ENCODE results near the gene EBNA1BP2. TPM values are rescaled to one million over a fixed set of nuclear protein-coding genes. Genes with fewer than 3 reads are reported as not detected.

Gene EBNA1BP2
- total RNA-seq, 1 donor from 2014 or later = 81.6 TPM

- Histone ChIP-seq H3K4me1 (ENCODE audit: insufficient read depth, low read length) (no peaks in the 10 kb centered on the region), H3K9me3 (ENCODE audit: insufficient read depth, low read depth, low read length) (no peaks in the 10 kb centered on the region), H4K20me1 (ENCODE audit: insufficient read depth, low read length) (no peaks in the 10 kb centered on the region), H3K27ac (ENCODE audit: low read depth, low read length) (no peak overlapping the region), H2AFZ (ENCODE audit: low read depth, low read length) (peak overlapping the region; percentile 24), H3K4me2 (ENCODE audit: low read length) (no peak overlapping the region), H3K9ac (ENCODE audit: low read length) (no peak overlapping the region), H3K36me3 (ENCODE audit: insufficient read depth, low read length) (no peaks in the 10 kb centered on the region), H3K79me2 (ENCODE audit: insufficient read depth, low read length) (no peaks in the 10 kb centered on the region), H3K4me3 (ENCODE audit: insufficient read depth, low read depth, low read length) (no peak overlapping the region), H3K27me3 (ENCODE audit: insufficient read depth, low read length) (peaks cover 20% of the 10 kb centered on the region)
- H3K36me3 Mint-ChIP-seq (ENCODE audit: low read depth, unreplicated experiment) = peaks cover 2% of the 10 kb centered on the region
- H3K4me3 Mint-ChIP-seq (ENCODE audit: unreplicated experiment) = no peak overlapping the region
- no peak for DNase-seq (ENCODE audit: low read depth)
- no peak for FAIRE-seq
- H3K4me1 Mint-ChIP-seq (ENCODE audit: low read depth, unreplicated experiment) = no peaks in the 10 kb centered on the region
- TF ChIP-seq, protein P1, sequence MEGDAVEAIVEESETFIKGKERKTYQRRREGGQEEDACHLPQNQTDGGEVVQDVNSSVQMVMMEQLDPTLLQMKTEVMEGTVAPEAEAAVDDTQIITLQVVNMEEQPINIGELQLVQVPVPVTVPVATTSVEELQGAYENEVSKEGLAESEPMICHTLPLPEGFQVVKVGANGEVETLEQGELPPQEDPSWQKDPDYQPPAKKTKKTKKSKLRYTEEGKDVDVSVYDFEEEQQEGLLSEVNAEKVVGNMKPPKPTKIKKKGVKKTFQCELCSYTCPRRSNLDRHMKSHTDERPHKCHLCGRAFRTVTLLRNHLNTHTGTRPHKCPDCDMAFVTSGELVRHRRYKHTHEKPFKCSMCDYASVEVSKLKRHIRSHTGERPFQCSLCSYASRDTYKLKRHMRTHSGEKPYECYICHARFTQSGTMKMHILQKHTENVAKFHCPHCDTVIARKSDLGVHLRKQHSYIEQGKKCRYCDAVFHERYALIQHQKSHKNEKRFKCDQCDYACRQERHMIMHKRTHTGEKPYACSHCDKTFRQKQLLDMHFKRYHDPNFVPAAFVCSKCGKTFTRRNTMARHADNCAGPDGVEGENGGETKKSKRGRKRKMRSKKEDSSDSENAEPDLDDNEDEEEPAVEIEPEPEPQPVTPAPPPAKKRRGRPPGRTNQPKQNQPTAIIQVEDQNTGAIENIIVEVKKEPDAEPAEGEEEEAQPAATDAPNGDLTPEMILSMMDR (IDR thresholded peaks at IDR 0.05; ENCODE audit: insufficient read depth, low read depth, low read length) = no peak
- TF ChIP-seq EZH2 (IDR thresholded peaks at IDR 0.05; ENCODE audit: insufficient read depth, low read length) = no peak
- peaks cover 23% of the 10 kb centered on the region for H3K27me3 Mint-ChIP-seq (ENCODE audit: low read depth, unreplicated experiment)
- H3K9me3 Mint-ChIP-seq (ENCODE audit: unreplicated experiment) = peaks cover 3% of the 10 kb centered on the region
- no peak overlapping the region for H3K27ac Mint-ChIP-seq (ENCODE audit: unreplicated experiment)
Measured at GRCh38 chr1:43152866-43153265, 19.2 kb downstream of the EBNA1BP2 start.

DNA sequence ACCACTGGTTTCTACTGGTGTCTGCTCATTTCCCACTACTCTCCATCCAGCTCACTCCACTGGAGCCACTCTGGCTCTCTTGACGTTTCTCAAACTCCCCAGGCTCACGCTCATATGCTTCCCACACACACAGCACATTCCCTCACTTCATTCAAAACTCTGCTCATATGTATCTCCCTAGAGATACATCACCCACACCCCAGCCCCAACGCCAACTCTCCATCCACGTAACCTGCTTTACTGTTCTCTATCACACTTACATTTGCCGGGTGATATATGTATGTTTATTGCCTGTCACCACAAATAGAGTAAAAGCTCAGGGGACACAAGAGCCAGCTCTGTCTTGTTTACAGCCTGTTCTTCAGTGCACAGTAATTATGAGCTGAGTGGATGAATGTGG, 22.2 kb downstream of the EBNA1BP2 start:
- no peak overlapping the region for H3K4me3 Mint-ChIP-seq (ENCODE audit: unreplicated experiment)
- Histone ChIP-seq H3K27ac (ENCODE audit: low read depth, low read length) (no peak overlapping the region), H3K9ac (ENCODE audit: low read length) (no peak overlapping the region), H3K27me3 (ENCODE audit: insufficient read depth, low read length) (peaks cover 38% of the 10 kb centered on the region), H3K36me3 (ENCODE audit: insufficient read depth, low read length) (no peaks in the 10 kb centered on the region), H3K4me2 (ENCODE audit: low read length) (no peak overlapping the region), H3K79me2 (ENCODE audit: insufficient read depth, low read length) (no peaks in the 10 kb centered on the region), H3K4me3 (ENCODE audit: insufficient read depth, low read depth, low read length) (no peak overlapping the region), H4K20me1 (ENCODE audit: insufficient read depth, low read length) (no peaks in the 10 kb centered on the region), H3K4me1 (ENCODE audit: insufficient read depth, low read length) (peaks cover 4% of the 10 kb centered on the region), H2AFZ (ENCODE audit: low read depth, low read length) (no peak overlapping the region), H3K9me3 (ENCODE audit: insufficient read depth, low read depth, low read length) (no peaks in the 10 kb centered on the region)
- no peak for DNase-seq (ENCODE audit: low read depth)
- no peak for FAIRE-seq
- no peak overlapping the region for H3K27ac Mint-ChIP-seq (ENCODE audit: unreplicated experiment)
- no peaks in the 10 kb centered on the region for H3K9me3 Mint-ChIP-seq (ENCODE audit: unreplicated experiment)
- peaks cover 2% of the 10 kb centered on the region for H3K36me3 Mint-ChIP-seq (ENCODE audit: low read depth, unreplicated experiment)
- H3K27me3 Mint-ChIP-seq (ENCODE audit: low read depth, unreplicated experiment) = peaks cover 18% of the 10 kb centered on the region
- TF ChIP-seq, protein P1 (IDR thresholded peaks at IDR 0.05; ENCODE audit: insufficient read depth, low read depth, low read length) = no peak
- no peak for TF ChIP-seq EZH2 (IDR thresholded peaks at IDR 0.05; ENCODE audit: insufficient read depth, low read length)
- no peaks in the 10 kb centered on the region for H3K4me1 Mint-ChIP-seq (ENCODE audit: low read depth, unreplicated experiment)

DNA sequence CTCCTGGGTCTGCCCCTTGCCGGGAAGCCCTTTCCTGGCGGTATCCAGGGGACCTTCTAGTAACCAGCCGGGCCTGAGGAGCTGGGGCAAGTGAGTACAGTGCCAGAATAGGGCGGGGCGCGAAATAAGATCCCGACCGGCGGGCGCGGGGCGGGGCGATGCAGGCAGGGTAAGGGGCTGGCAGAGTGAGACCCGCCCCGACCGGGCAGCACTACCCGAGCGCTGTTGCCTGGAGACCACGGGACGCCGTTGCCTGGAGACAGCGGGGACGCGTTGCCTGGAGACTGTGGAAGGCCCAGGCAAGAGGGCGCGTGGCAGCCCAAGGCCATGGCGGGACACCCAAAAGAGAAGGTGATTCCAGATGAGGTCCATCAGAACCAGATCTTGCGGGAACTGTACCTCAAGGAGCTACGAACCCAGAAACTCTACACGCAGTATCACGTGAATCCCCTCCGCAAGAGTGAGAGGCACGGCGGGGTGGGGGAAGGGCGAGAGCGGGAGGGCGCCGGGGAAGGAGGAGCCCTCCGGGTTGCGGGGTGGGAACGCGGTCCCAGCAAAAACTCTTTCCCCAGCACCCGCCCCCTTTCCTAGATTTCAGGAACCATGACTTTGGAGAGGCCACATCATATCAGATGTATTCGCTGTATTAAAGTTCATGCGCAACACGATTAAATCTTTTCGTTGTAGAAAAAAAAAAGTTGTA, 24.3 kb downstream of the EBNA1BP2 start:
- no peak overlapping the region for H3K27ac Mint-ChIP-seq (ENCODE audit: unreplicated experiment)
- peak overlapping the region; percentile 89 for H2AFZ ChIP-seq (ENCODE audit: low read depth, low read length)
- TF ChIP-seq, protein P1 (IDR thresholded peaks at IDR 0.05; ENCODE audit: insufficient read depth, low read depth, low read length) = no peak
- peak; percentile 35 for TF ChIP-seq EZH2 (IDR thresholded peaks at IDR 0.05; ENCODE audit: insufficient read depth, low read length)

More for the DNA sequence above, 24.3 kb downstream of the EBNA1BP2 start:
- Histone ChIP-seq H3K4me2 (ENCODE audit: low read length) (peak overlapping the region; percentile 93), H3K27me3 (ENCODE audit: insufficient read depth, low read length) (peaks cover 44% of the 10 kb centered on the region), H3K27ac (ENCODE audit: low read depth, low read length) (no peak overlapping the region), H3K9ac (ENCODE audit: low read length) (peak overlapping the region; percentile 8), H3K36me3 (ENCODE audit: insufficient read depth, low read length) (no peaks in the 10 kb centered on the region), H4K20me1 (ENCODE audit: insufficient read depth, low read length) (no peaks in the 10 kb centered on the region), H3K79me2 (ENCODE audit: insufficient read depth, low read length) (no peaks in the 10 kb centered on the region), H3K4me3 (ENCODE audit: insufficient read depth, low read depth, low read length) (peak overlapping the region; percentile 67), H3K4me1 (ENCODE audit: insufficient read depth, low read length) (peaks cover 4% of the 10 kb centered on the region), H3K9me3 (ENCODE audit: insufficient read depth, low read depth, low read length) (no peaks in the 10 kb centered on the region)
- FAIRE-seq (no peak), DNase-seq (ENCODE audit: low read depth) (peak; percentile 51)
- H3K27me3 Mint-ChIP-seq (ENCODE audit: low read depth, unreplicated experiment) = peaks cover 18% of the 10 kb centered on the region
- peak overlapping the region; percentile 85 for H3K4me3 Mint-ChIP-seq (ENCODE audit: unreplicated experiment)
- H3K36me3 Mint-ChIP-seq (ENCODE audit: low read depth, unreplicated experiment) = peaks cover 6% of the 10 kb centered on the region
- no peaks in the 10 kb centered on the region for H3K9me3 Mint-ChIP-seq (ENCODE audit: unreplicated experiment)
- peaks cover 6% of the 10 kb centered on the region for H3K4me1 Mint-ChIP-seq (ENCODE audit: low read depth, unreplicated experiment)
